HTR-8/SVneo (cell line): Measurements from ENCODE around the gene NALCN.

Experiments used
- DNase-seq: peaks from one replicate; pipeline ENCODE4 v3.0.0; 2011; ENCODE audit warnings: low spot score, mixed read lengths; ENCODE audit not compliant: insufficient read length
- FAIRE-seq: peaks from 2 replicates; lab custom pipeline; 2011; peaks lifted over from hg19 to GRCh38; lab: Jason Lieb, UNC

Gene NALCN

GRCh38 chr13:101297794-101298193, 118.5 kb downstream of the NALCN start:
- no peak for FAIRE-seq

GRCh38 chr13:101292711-101293110, 123.6 kb downstream of the NALCN start:
- FAIRE-seq (no peak), DNase-seq (no peak)

More at GRCh38 chr13:101297794-101298193, 118.5 kb downstream of the NALCN start:
- DNase-seq: no peak

- DNase-seq (no peak), FAIRE-seq (no peak)
Measured at GRCh38 chr13:101291646-101292515, 124.4 kb downstream of the NALCN start.

GRCh38 chr13:101291206-101291605, 125.1 kb downstream of the NALCN start:
- FAIRE-seq (no peak), DNase-seq (no peak)

- no peak for FAIRE-seq
- no peak for DNase-seq
Measured at GRCh38 chr13:101289764-101290163, 126.5 kb downstream of the NALCN start.

- DNase-seq: no peak
Measured at GRCh38 chr13:101283782-101284181, 132.5 kb downstream of the NALCN start.

GRCh38 chr13:101272886-101273285, 143.4 kb downstream of the NALCN start:
- FAIRE-seq (no peak), DNase-seq (no peak)

More at GRCh38 chr13:101283782-101284181, 132.5 kb downstream of the NALCN start:
- no peak for FAIRE-seq

- FAIRE-seq (peak; percentile 95), DNase-seq (no peak)
Measured at GRCh38 chr13:101271681-101272245, 144.5 kb downstream of the NALCN start.

- FAIRE-seq: no peak
Measured at GRCh38 chr13:101267656-101268055, 148.7 kb downstream of the NALCN start.

GRCh38 chr13:101265934-101266333, 150.4 kb downstream of the NALCN start:
- FAIRE-seq (no peak), DNase-seq (no peak)

More at GRCh38 chr13:101267656-101268055, 148.7 kb downstream of the NALCN start:
- no peak for DNase-seq

- FAIRE-seq: no peak
- DNase-seq: no peak
Measured at GRCh38 chr13:101264931-101265330, 151.4 kb downstream of the NALCN start.

- DNase-seq: no peak
- no peak for FAIRE-seq
Measured at GRCh38 chr13:101262306-101262705, 154.0 kb downstream of the NALCN start.

- DNase-seq: no peak
- no peak for FAIRE-seq
Measured at GRCh38 chr13:101258509-101258908, 157.8 kb downstream of the NALCN start.

- DNase-seq (peak; percentile 21), FAIRE-seq (peak; percentile 40)
Measured at GRCh38 chr13:101258071-101258470, 158.2 kb downstream of the NALCN start.

- no peak for FAIRE-seq
Measured at GRCh38 chr13:101248739-101249514, 167.4 kb downstream of the NALCN start.

GRCh38 chr13:101242720-101243119, 173.6 kb downstream of the NALCN start:
- no peak for DNase-seq
- no peak for FAIRE-seq

More at GRCh38 chr13:101248739-101249514, 167.4 kb downstream of the NALCN start:
- no peak for DNase-seq

- no peak for FAIRE-seq
- DNase-seq: no peak
Measured at GRCh38 chr13:101238555-101238954, 177.8 kb downstream of the NALCN start.

- FAIRE-seq (no peak), DNase-seq (peak; percentile 2)
Measured at GRCh38 chr13:101231751-101232428, 184.4 kb downstream of the NALCN start.

- no peak for FAIRE-seq
- peak; percentile 4 for DNase-seq
Measured at GRCh38 chr13:101230271-101230890, 185.9 kb downstream of the NALCN start.
